Left ventricle myocardium superior (tissue), 1 donor: ENCODE results near the gene TMEM132C. TPM values are rescaled to one million over a fixed set of nuclear protein-coding genes. Genes with fewer than 3 reads are reported as not detected.

Experiments used
- ATAC-seq: fragments of 200-7000 bp; cut with Tn5 transposase; one replicate; pipeline ENCODE4 v1.9.1; 2020; ENCODE audit warnings: mild to moderate bottlenecking, moderate library complexity
- DNase-seq: peaks from one replicate; pipeline ENCODE4 v3.0.0-alpha.2; 2020
- intact Hi-C: fragments of 100-400 bp; cut with micrococcal nuclease; formaldehyde crosslinking; loops from one replicate; pipeline ENCODE4 v1.11.0; 2022
- total RNA-seq: library from RNA; stranded (reverse); fragmentation: NEBNext Ultra II Directional; extraction: Animal tissue kit (Norgen Biotek cat#: 25700); gene quantifications from one replicate; pipeline ENCODE4 v1.2.1, GENCODE V29; 2021
- donor health status: DM: no; HTN: yes; CAD: no; lungs with severe emphysema.

The TMEM132C gene
- total RNA-seq, 1 donor from 2014 or later: 1.0 TPM

GRCh38 chr12:128672428-128672827, 405.5 kb downstream of the TMEM132C start:
- no peak for DNase-seq
- no peak for ATAC-seq
- intact Hi-C loops: no loop called here

- intact Hi-C loops: no loop called here
These were observed 405.9 kb downstream of the TMEM132C start for GRCh38 chr12:128672893-128673292.

GRCh38 chr12:128675576-128675975, 408.6 kb downstream of the TMEM132C start:
- no peak for ATAC-seq
- no peak for DNase-seq
- intact Hi-C loops: no loop called here

More at GRCh38 chr12:128672893-128673292, 405.9 kb downstream of the TMEM132C start:
- ATAC-seq: no peak
- no peak for DNase-seq

- no peak for ATAC-seq
- intact Hi-C loops: no loop called here
- no peak for DNase-seq
These were observed 413.6 kb downstream of the TMEM132C start for GRCh38 chr12:128680555-128680954.

- intact Hi-C loops: no loop called here
- no peak for DNase-seq
- no peak for ATAC-seq
These were observed 415.7 kb downstream of the TMEM132C start for GRCh38 chr12:128682548-128683275.

- ATAC-seq (no peak), DNase-seq (no peak)
- intact Hi-C loops: no loop called here
These were observed 417.4 kb downstream of the TMEM132C start for GRCh38 chr12:128684352-128684751.

GRCh38 chr12:128685903-128686475, 419.0 kb downstream of the TMEM132C start:
- ATAC-seq (no peak), DNase-seq (no peak)
- intact Hi-C loops: no loop called here

- no peak for ATAC-seq
- no peak for DNase-seq
- intact Hi-C loops: no loop called here
These were observed 420.9 kb downstream of the TMEM132C start for GRCh38 chr12:128687851-128688250.

- ATAC-seq (no peak), DNase-seq (no peak)
- intact Hi-C loops: no loop called here
These were observed 423.7 kb downstream of the TMEM132C start for GRCh38 chr12:128690641-128691040.

GRCh38 chr12:128693115-128693514, 426.1 kb downstream of the TMEM132C start:
- ATAC-seq (no peak), DNase-seq (no peak)
- intact Hi-C loops: no loop called here

- DNase-seq (no peak), ATAC-seq (no peak)
- intact Hi-C loops: no loop called here
These were observed 426.8 kb downstream of the TMEM132C start for GRCh38 chr12:128693771-128694170.

GRCh38 chr12:128694445-128694844, 427.5 kb downstream of the TMEM132C start:
- ATAC-seq (no peak), DNase-seq (no peak)
- intact Hi-C loops: no loop called here

GRCh38 chr12:128695697-128696096, 428.7 kb downstream of the TMEM132C start:
- DNase-seq (no peak), ATAC-seq (no peak)
- intact Hi-C loops: no loop called here

GRCh38 chr12:128698301-128698972, 431.5 kb downstream of the TMEM132C start:
- DNase-seq: no peak

GRCh38 chr12:128699106-128699505, 432.1 kb downstream of the TMEM132C start:
- ATAC-seq: no peak
- intact Hi-C loops: no loop called here
- no peak for DNase-seq

More at GRCh38 chr12:128698301-128698972, 431.5 kb downstream of the TMEM132C start:
- intact Hi-C loops: no loop called here
- no peak for ATAC-seq

- intact Hi-C loops: no loop called here
- no peak for DNase-seq
- no peak for ATAC-seq
These were observed 435.4 kb downstream of the TMEM132C start for GRCh38 chr12:128702371-128702770.

GRCh38 chr12:128705140-128705539, 438.2 kb downstream of the TMEM132C start:
- no peak for DNase-seq
- intact Hi-C loops: no loop called here
- no peak for ATAC-seq

GRCh38 chr12:128707488-128707887, 440.5 kb downstream of the TMEM132C start:
- DNase-seq: no peak
- intact Hi-C loops: no loop called here
- no peak for ATAC-seq

- DNase-seq (no peak), ATAC-seq (no peak)
- intact Hi-C loops: no loop called here
These were observed 441.8 kb downstream of the TMEM132C start for GRCh38 chr12:128708789-128709188.

GRCh38 chr12:128709660-128710059, 442.7 kb downstream of the TMEM132C start:
- no peak for ATAC-seq
- intact Hi-C loops: no loop called here
- no peak for DNase-seq
